B cell (primary cell): ENCODE measurements around the gene LAP3. TPM values are rescaled to one million over a fixed set of nuclear protein-coding genes. Genes with fewer than 3 reads are reported as not detected.

Experiments used
- ATAC-seq: fragments of 200-7000 bp; cut with Tn5 transposase; one replicate; pipeline ENCODE4 v1.10.0; 2021; ENCODE audit warnings: low read depth, mild to moderate bottlenecking, moderate number of reproducible peaks, moderate library complexity
- CTCF ChIA-PET: fragments of 350-600 bp; sonication (Branson Sonifier 250); formaldehyde crosslinking; loops from one replicate; lab custom pipeline; 2021; ENCODE audit warnings: antibody characterized with exemption, inconsistent platforms; lab: Charles Lee
- POLR2A ChIA-PET: fragments of 350-600 bp; sonication (Branson Sonifier 250); formaldehyde crosslinking; loops from one replicate; lab custom pipeline; 2021; ENCODE audit warnings: antibody characterized with exemption; lab: Charles Lee
- DNase-seq: peaks from one replicate; pipeline ENCODE4 v3.0.0; 2013
- H2AFZ ChIP-seq: 2 replicates; pipeline ENCODE4 v1.6.1; 2012; ENCODE audit warnings: mild to moderate bottlenecking, low read depth, low read length; ENCODE audit not compliant: insufficient read depth, poor library complexity, severe bottlenecking
- H3K27ac ChIP-seq, 2 donors: 1 replicate in 1 of 2; 2 replicates in 1 of 2; pipeline ENCODE4 v1.5.1; 2012 to 2013; ENCODE audit warnings: low read length in 2 of 2, mild to moderate bottlenecking in 2 of 2, moderate library complexity in 1 of 2
- H3K27me3 ChIP-seq, 4 experiments: fragments of 200-600 bp in 1 of 4; sonication (generic) in 1 of 4; replicated peaks in 1 of 4; 1 replicate in 2 of 4; 2 replicates in 2 of 4; pipeline versions ENCODE4 v1.6.1 to v1.7.0; 2013 to 2016; ENCODE audit warnings: low read length in 3 of 4, mild to moderate bottlenecking in 2 of 4, mixed read lengths in 1 of 4, moderate library complexity in 1 of 4; ENCODE audit not compliant: insufficient read depth in 4 of 4, control insufficient read depth in 3 of 4; ENCODE audit errors: control extremely low read depth in 1 of 4
- H3K36me3 ChIP-seq, 2 experiments: replicated peaks in 1 of 2; 1 replicate in 1 of 2; 2 replicates in 1 of 2; pipeline versions ENCODE4 v1.6.1 to v1.7.1; 2013; ENCODE audit warnings: low read length in 1 of 2; ENCODE audit not compliant: insufficient read depth in 2 of 2, control insufficient read depth in 1 of 2; ENCODE audit errors: control extremely low read depth in 1 of 2, extremely low read depth in 1 of 2
- H3K4me1 ChIP-seq, 2 donors: fragments of 200-600 bp in 1 of 2; sonication (generic) in 1 of 2; 1 replicate in 1 of 2; 2 replicates in 1 of 2; pipeline versions ENCODE4 v1.5.1 to v1.6.1; 2013 to 2017; ENCODE audit warnings: low read length in 2 of 2; ENCODE audit not compliant: control insufficient read depth in 2 of 2, insufficient read depth in 2 of 2
- H3K4me2 ChIP-seq: replicated peaks from 2 replicates; pipeline ENCODE3; 2012; ENCODE audit warnings: mild to moderate bottlenecking, low read depth, low read length; ENCODE audit not compliant: poor library complexity, severe bottlenecking
- H3K4me3 ChIP-seq, 5 experiments: fragments of 200-600 bp in 1 of 5; sonication (generic) in 1 of 5; 1 replicate in 3 of 5; 2 replicates in 2 of 5; pipeline versions ENCODE4 v1.5.1 to v1.7.0; 2011 to 2016; ENCODE audit warnings: low read length in 4 of 5, mild to moderate bottlenecking in 4 of 5, low read depth in 2 of 5, control low read depth in 1 of 5, moderate library complexity in 1 of 5; ENCODE audit not compliant: insufficient read depth in 1 of 5; ENCODE audit errors: control extremely low read depth in 1 of 5, extremely low read depth in 1 of 5
- H3K79me2 ChIP-seq: fragments of 200-600 bp; sonication (generic); one replicate; pipeline ENCODE4 v1.6.0; 2016; ENCODE audit warnings: low read length; ENCODE audit not compliant: control insufficient read depth, insufficient read depth
- H3K9ac ChIP-seq: fragments of 200-600 bp; sonication (generic); 2 replicates; pipeline ENCODE4 v1.6.1; 2017; ENCODE audit warnings: mild to moderate bottlenecking, low read length, moderate library complexity
- H3K9me3 ChIP-seq, 3 donors: one replicate each; pipeline versions ENCODE4 v1.6.1 to v1.7.1; 2013; ENCODE audit warnings: low read length in 2 of 3; ENCODE audit not compliant: control insufficient read depth in 2 of 3, insufficient read depth in 1 of 3; ENCODE audit errors: control extremely low read depth in 1 of 3
- H4K20me1 ChIP-seq: 2 replicates; pipeline ENCODE4 v1.6.0; 2012; ENCODE audit warnings: mild to moderate bottlenecking, low read length; ENCODE audit not compliant: insufficient read depth, control insufficient read depth, poor library complexity, severe bottlenecking
- H3K27ac Mint-ChIP-seq: one replicate; pipeline ENCODE4 v1.8.0; 2021; ENCODE audit warnings: mixed read lengths
- H3K27me3 Mint-ChIP-seq: one replicate; pipeline ENCODE4 v1.8.0; 2021; ENCODE audit warnings: mixed read lengths
- H3K4me1 Mint-ChIP-seq: one replicate; pipeline ENCODE4 v1.8.0; 2021; ENCODE audit warnings: mixed read lengths
- H3K4me3 Mint-ChIP-seq: one replicate; pipeline ENCODE4 v1.8.0; 2021; ENCODE audit warnings: mixed read lengths
- H3K9me3 Mint-ChIP-seq: one replicate; pipeline ENCODE4 v1.8.0; 2022; ENCODE audit warnings: mixed read lengths; ENCODE audit not compliant: insufficient read depth
- CTCF ChIP-seq: fragments of 200-600 bp; IDR thresholded peaks from one replicate; pipeline ENCODE4 v1.8.0; 2022; ENCODE audit warnings: antibody characterized with exemption, mild to moderate bottlenecking
- EZH2 ChIP-seq: IDR thresholded peaks from 2 replicates; pipeline ENCODE4 v1.6.1; 2012; ENCODE audit warnings: borderline replicate concordance, low read depth, mild to moderate bottlenecking, moderate library complexity, low read length; ENCODE audit not compliant: insufficient read depth, poor library complexity, severe bottlenecking
- WGBS: methylation state at CpG from one replicate; pipeline ENCODE4 v1.1.5; 2013; ENCODE audit warnings: missing lambda C conversion rate; ENCODE audit not compliant: insufficient coverage; 5-methylcytosine and 5-hydroxymethylcytosine counted together
- intact Hi-C: fragments of 100-400 bp; cut with micrococcal nuclease; formaldehyde crosslinking; loops from one replicate; pipeline ENCODE4 v1.10.0; 2022
- polyA plus RNA-seq: library from polyadenylated mRNA; depleted of rRNA; stranded (reverse); fragments of >200 nt; gene quantifications from 2 replicates; pipeline ENCODE4 v1.2.3, GENCODE V29; 2012
- total RNA-seq, 2 donors: library from RNA; stranded (reverse); fragments of 120-200 nt in 1 of 2; gene quantifications; 1 replicate in 1 of 2; 2 replicates in 1 of 2; pipeline versions ENCODE4 v1.2.3 to v1.2.4, GENCODE V29; 2013 to 2022

The LAP3 gene
- total and polyA plus RNA-seq, 2 donors (not counting 1 experiment from before 2014, with no cell fraction given): 18.4 to 30.1 TPM

- Histone ChIP-seq H3K9me3 (peaks cover 0 to 9% (median 0%) of the 10 kb centered on the region in 3 donors), H3K36me3 (no peaks in the 10 kb centered on the region), H3K79me2 (no peaks in the 10 kb centered on the region), H3K4me2 (no peak overlapping the region), H3K27me3 (peaks cover 0 to 8% (median 0%) of the 10 kb centered on the region in 4 experiments), H3K27ac (no peak overlapping the region), H3K4me1 (no peaks in the 10 kb centered on the region), H4K20me1 (no peaks in the 10 kb centered on the region), H2AFZ (no peak overlapping the region), H3K9ac (no peak overlapping the region), H3K4me3 (no peak overlapping the region)
- DNase-seq (no peak), ATAC-seq (no peak)
- ChIA-PET POLR2A (no interaction called here), CTCF (no interaction called here)
- Mint-ChIP-seq H3K27me3 (peaks cover 21% of the 10 kb centered on the region), H3K4me1 (no peaks in the 10 kb centered on the region), H3K27ac (no peak overlapping the region), H3K4me3 (no peak overlapping the region), H3K9me3 (no peaks in the 10 kb centered on the region)
- intact Hi-C loops: no loop called here
- WGBS: 61% methylated on average over 7 of the region's 8 CpGs
- TF ChIP-seq EZH2: no peak
- no peak for TF ChIP-seq CTCF
These were observed 77.7 kb downstream of the LAP3 start for GRCh38 chr4:17654701-17655100.

GRCh38 chr4:17657090-17657489, 80.1 kb downstream of the LAP3 start:
- H3K4me2 ChIP-seq: no peak overlapping the region
- Mint-ChIP-seq H3K27me3 (peaks cover 24% of the 10 kb centered on the region), H3K4me3 (no peak overlapping the region), H3K4me1 (no peaks in the 10 kb centered on the region), H3K9me3 (no peaks in the 10 kb centered on the region), H3K27ac (no peak overlapping the region)
- DNase-seq (no peak), ATAC-seq (no peak)
- H3K27ac ChIP-seq: no peak overlapping the region
- no peak for TF ChIP-seq CTCF
- TF ChIP-seq EZH2: no peak
- H4K20me1 ChIP-seq: no peaks in the 10 kb centered on the region
- H3K9ac ChIP-seq: no peak overlapping the region
- H3K36me3 ChIP-seq: no peaks in the 10 kb centered on the region
- intact Hi-C loops: no loop called here
- H3K79me2 ChIP-seq: no peaks in the 10 kb centered on the region
- POLR2A ChIA-PET: no interaction called here
- peaks cover 0 to 9% (median 0%) of the 10 kb centered on the region in 3 donors for H3K9me3 ChIP-seq
- peaks cover 0 to 8% (median 0%) of the 10 kb centered on the region in 4 experiments for H3K27me3 ChIP-seq
- 100% methylated on average over 1 of the region's 1 CpG for WGBS
- CTCF ChIA-PET: no interaction called here
- no peak overlapping the region for H2AFZ ChIP-seq
- H3K4me1 ChIP-seq: no peaks in the 10 kb centered on the region
- no peak overlapping the region for H3K4me3 ChIP-seq

Other genes with a start within 250 kb of the LAP3 start
- 8.1 TPM in 2 replicates for gene QDPR, start 65.1 kb upstream of the LAP3 start, total RNA-seq
- 2.7 and 13.4 TPM in 2 replicates for gene QDPR, start 65.1 kb upstream of the LAP3 start, polyA plus RNA-seq
- not detected in 2 replicates for gene CLRN2, start 62.0 kb upstream of the LAP3 start, total RNA-seq
- gene CLRN2, start 62.0 kb upstream of the LAP3 start, polyA plus RNA-seq: not detected in 2 replicates
- 81.5 and 83.8 TPM in 2 replicates for gene MED28, start 37.4 kb downstream of the LAP3 start, total RNA-seq
- gene MED28, start 37.4 kb downstream of the LAP3 start, polyA plus RNA-seq: 11.5 and 11.8 TPM in 2 replicates
- not detected in 2 replicates for gene FAM184B, start 204.4 kb downstream of the LAP3 start, total RNA-seq
- not detected in 2 replicates for gene FAM184B, start 204.4 kb downstream of the LAP3 start, polyA plus RNA-seq
- 68.1 and 69.9 TPM in 2 replicates for gene DCAF16, start 233.6 kb downstream of the LAP3 start, total RNA-seq
- 18.2 and 36.6 TPM in 2 replicates for gene DCAF16, start 233.6 kb downstream of the LAP3 start, polyA plus RNA-seq
- gene NCAPG, start 233.8 kb downstream of the LAP3 start, total RNA-seq: 0.44 and 0.84 TPM in 2 replicates
- 0.13 and 0.19 TPM in 2 replicates for gene NCAPG, start 233.8 kb downstream of the LAP3 start, polyA plus RNA-seq